ENCODE data around the gene PSEN2. TPM values are rescaled to one million over a fixed set of nuclear protein-coding genes. Genes with fewer than 3 reads are reported as not detected.

Gene PSEN2
- total RNA-seq, 1 experiment from 2014 or later = 21.8 TPM

Other genes starting within 250 kb of the PSEN2 start
- gene ITPKB, start 131.3 kb upstream of the PSEN2 start, total RNA-seq (2014; rRNA removed; shearing (Covaris generic)) = 2.3 and 5.4 TPM in 2 replicates
- 15.5 and 21.3 TPM in 2 replicates for gene COQ8A, start 69.7 kb downstream of the PSEN2 start, total RNA-seq (2014; rRNA removed; shearing (Covaris generic))